ENCODE results near the gene ASTN1.

Gene ASTN1

DNA sequence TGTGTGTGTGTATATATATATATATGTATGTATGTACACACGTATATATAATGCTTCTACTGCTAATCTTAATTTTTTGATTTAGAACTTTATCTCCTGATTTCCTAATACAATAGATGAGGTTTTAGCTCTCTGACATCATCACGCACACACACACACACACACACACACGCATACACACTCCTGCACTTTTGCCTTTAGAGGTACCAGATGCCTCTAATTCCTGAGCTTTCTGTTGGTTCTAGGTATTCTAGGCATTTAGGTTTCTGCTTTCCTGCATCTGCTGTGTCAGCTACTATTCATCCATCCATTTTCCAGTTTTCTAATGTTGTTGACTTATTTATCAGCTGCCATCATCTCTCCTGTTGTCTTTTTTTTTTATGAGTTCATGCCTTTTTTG is 348.3 kb downstream of the ASTN1 start:
- no peaks in the 10 kb centered on the region for H3K79me2 ChIP-seq (ENCODE audit: insufficient read depth, low read depth)
- no peak overlapping the region for H2AFZ ChIP-seq (ENCODE audit: low read depth)
- H3K4me3 ChIP-seq (IDR thresholded peaks at IDR 0.05; ENCODE audit: insufficient read depth, low read depth, low read length) = no peak overlapping the region
- H3K27me3 ChIP-seq (ENCODE audit: insufficient read depth, low read depth) = no peaks in the 10 kb centered on the region
- H4K20me1 ChIP-seq (ENCODE audit: insufficient read depth) = no peaks in the 10 kb centered on the region
- TF ChIP-seq, protein P1, sequence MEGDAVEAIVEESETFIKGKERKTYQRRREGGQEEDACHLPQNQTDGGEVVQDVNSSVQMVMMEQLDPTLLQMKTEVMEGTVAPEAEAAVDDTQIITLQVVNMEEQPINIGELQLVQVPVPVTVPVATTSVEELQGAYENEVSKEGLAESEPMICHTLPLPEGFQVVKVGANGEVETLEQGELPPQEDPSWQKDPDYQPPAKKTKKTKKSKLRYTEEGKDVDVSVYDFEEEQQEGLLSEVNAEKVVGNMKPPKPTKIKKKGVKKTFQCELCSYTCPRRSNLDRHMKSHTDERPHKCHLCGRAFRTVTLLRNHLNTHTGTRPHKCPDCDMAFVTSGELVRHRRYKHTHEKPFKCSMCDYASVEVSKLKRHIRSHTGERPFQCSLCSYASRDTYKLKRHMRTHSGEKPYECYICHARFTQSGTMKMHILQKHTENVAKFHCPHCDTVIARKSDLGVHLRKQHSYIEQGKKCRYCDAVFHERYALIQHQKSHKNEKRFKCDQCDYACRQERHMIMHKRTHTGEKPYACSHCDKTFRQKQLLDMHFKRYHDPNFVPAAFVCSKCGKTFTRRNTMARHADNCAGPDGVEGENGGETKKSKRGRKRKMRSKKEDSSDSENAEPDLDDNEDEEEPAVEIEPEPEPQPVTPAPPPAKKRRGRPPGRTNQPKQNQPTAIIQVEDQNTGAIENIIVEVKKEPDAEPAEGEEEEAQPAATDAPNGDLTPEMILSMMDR (conservative IDR thresholded peaks at IDR 0.05; ENCODE audit: low read depth, low read length) = no peak
- H3K9ac ChIP-seq = no peak overlapping the region
- H3K4me1 ChIP-seq (ENCODE audit: low read depth, poor library complexity, severe bottlenecking) = peaks cover 9% of the 10 kb centered on the region
- no peak overlapping the region for H3K27ac ChIP-seq
- no peaks in the 10 kb centered on the region for H3K36me3 ChIP-seq (ENCODE audit: insufficient read depth)
- H3K4me2 ChIP-seq = no peak overlapping the region

DNA sequence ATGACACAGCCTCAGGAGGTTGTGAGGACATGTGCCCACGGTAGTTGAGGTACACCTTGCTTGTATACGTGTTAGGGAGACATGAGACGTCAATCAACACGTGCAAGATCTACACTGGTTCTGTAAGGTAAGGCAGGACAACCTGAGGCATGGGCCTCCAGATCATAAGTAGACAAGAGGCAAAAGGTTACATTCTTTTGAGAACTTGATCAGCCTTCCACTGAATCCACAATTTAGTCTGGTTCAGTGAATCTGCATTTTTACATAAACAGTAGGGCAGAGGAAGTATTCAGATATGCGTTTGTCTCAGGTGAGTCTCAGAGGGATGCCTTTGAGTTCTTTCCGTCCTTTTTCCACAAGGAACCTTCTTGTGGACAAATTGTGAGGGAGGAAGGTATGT is 348.9 kb downstream of the ASTN1 start:
- Histone ChIP-seq H4K20me1 (ENCODE audit: insufficient read depth) (no peaks in the 10 kb centered on the region), H3K4me2 (no peak overlapping the region), H3K27me3 (ENCODE audit: insufficient read depth, low read depth) (no peaks in the 10 kb centered on the region), H3K9ac (no peak overlapping the region), H3K36me3 (ENCODE audit: insufficient read depth) (no peaks in the 10 kb centered on the region), H3K79me2 (ENCODE audit: insufficient read depth, low read depth) (no peaks in the 10 kb centered on the region), H2AFZ (ENCODE audit: low read depth) (no peak overlapping the region), H3K27ac (no peak overlapping the region), H3K4me1 (ENCODE audit: low read depth, poor library complexity, severe bottlenecking) (peaks cover 9% of the 10 kb centered on the region), H3K4me3 (IDR thresholded peaks at IDR 0.05; ENCODE audit: insufficient read depth, low read depth, low read length) (no peak overlapping the region)
- TF ChIP-seq, protein P1 (conservative IDR thresholded peaks at IDR 0.05; ENCODE audit: low read depth, low read length) = no peak

DNA sequence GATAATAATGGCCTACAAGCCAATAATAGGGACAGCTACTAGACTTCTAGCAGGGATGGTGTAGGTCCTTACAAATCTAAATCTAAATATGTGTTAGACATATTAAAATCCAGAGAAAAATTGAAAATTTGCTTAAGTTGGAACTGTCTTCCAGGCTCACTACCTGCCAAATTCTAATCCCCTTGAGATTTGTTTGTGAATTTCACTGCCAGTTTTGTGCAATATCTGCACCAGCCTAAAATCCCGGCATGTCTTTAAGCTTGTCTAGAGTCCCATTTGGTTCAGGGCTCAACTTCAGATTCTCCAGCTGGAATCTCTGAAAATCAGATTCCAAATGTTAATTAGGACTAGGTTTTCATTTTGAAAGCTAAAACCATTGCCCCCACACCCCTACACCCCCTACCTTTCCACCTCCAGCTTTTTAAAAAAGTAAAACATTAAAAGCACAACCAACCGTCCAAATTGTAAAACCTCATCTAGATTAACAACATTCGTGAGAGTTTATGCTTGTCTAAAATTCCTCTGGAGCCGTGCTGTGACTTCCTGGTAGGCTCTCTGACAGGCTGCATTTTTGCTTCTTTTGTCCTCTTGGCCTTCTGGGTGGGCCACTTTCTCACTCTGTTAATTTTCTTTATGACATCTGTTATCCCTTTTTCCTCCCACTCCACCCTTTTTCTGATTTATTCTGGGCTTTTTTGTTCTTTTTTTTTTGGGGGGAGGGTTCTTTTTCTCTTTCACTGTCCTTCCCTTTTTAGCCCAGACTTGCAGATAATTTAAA is 352.8 kb downstream of the ASTN1 start:
- H3K9ac ChIP-seq = no peak overlapping the region
- H3K4me2 ChIP-seq = no peak overlapping the region
- H3K4me1 ChIP-seq (ENCODE audit: low read depth, poor library complexity, severe bottlenecking) = peaks cover 9% of the 10 kb centered on the region
- H3K36me3 ChIP-seq (ENCODE audit: insufficient read depth) = no peaks in the 10 kb centered on the region
- no peak overlapping the region for H3K4me3 ChIP-seq (IDR thresholded peaks at IDR 0.05; ENCODE audit: insufficient read depth, low read depth, low read length)
- no peak overlapping the region for H3K27ac ChIP-seq
- TF ChIP-seq, protein P1 (conservative IDR thresholded peaks at IDR 0.05; ENCODE audit: low read depth, low read length) = no peak
- H2AFZ ChIP-seq (ENCODE audit: low read depth) = no peak overlapping the region
- H4K20me1 ChIP-seq (ENCODE audit: insufficient read depth) = no peaks in the 10 kb centered on the region
- no peaks in the 10 kb centered on the region for H3K79me2 ChIP-seq (ENCODE audit: insufficient read depth, low read depth)
- no peaks in the 10 kb centered on the region for H3K27me3 ChIP-seq (ENCODE audit: insufficient read depth, low read depth)

DNA sequence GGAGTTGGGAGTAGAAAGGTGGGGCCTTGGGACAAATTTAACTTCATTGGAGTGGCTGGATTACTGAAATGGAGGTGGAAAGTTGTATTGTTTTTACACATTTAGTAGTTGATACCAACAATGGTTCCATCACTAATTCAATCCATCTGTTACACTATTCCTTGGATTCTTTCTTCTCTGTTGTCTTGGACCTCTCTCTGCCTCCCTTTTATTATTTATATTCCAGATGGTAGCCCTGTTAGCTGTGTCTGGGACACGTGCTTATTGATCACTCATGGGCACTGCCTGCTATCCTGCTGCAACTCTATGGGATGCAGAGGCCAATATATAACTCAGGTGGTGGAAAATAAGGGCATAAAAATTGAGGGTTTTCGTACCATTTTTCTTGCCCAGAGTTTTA is 355.2 kb downstream of the ASTN1 start:
- Histone ChIP-seq H3K36me3 (ENCODE audit: insufficient read depth) (no peaks in the 10 kb centered on the region), H3K27me3 (ENCODE audit: insufficient read depth, low read depth) (no peaks in the 10 kb centered on the region), H3K4me1 (ENCODE audit: low read depth, poor library complexity, severe bottlenecking) (peaks cover 1% of the 10 kb centered on the region), H4K20me1 (ENCODE audit: insufficient read depth) (no peaks in the 10 kb centered on the region), H2AFZ (ENCODE audit: low read depth) (no peak overlapping the region), H3K4me3 (IDR thresholded peaks at IDR 0.05; ENCODE audit: insufficient read depth, low read depth, low read length) (no peak overlapping the region), H3K4me2 (no peak overlapping the region), H3K9ac (no peak overlapping the region), H3K79me2 (ENCODE audit: insufficient read depth, low read depth) (no peaks in the 10 kb centered on the region), H3K27ac (no peak overlapping the region)
- TF ChIP-seq, protein P1 (conservative IDR thresholded peaks at IDR 0.05; ENCODE audit: low read depth, low read length) = no peak
